Measurements from ENCODE around the gene TGFBR1.
"Not testable (repeated sequence)": the region's sequence is repeated elsewhere in the genome, so short reads cannot be mapped to it uniquely, and the experiment has no call there.

Gene TGFBR1

GRCh38 chr9:99190597-99191283 is 85.8 kb downstream of the TGFBR1 start:
- Mint-ChIP-seq H3K27ac (peak overlapping the region in 1 of 2 donors; percentile 41), H3K27me3 (peaks cover 23% of the 10 kb centered on the region), H3K4me3 (no peak overlapping the region), H3K4me1 (peaks cover 21% of the 10 kb centered on the region), H3K9me3 (no peaks in the 10 kb centered on the region)
- ATAC-seq (no peak), DNase-seq (no peak)

GRCh38 chr9:99192786-99193465 is 88.0 kb downstream of the TGFBR1 start:
- DNase-seq (no peak), ATAC-seq (peak; percentile 73)
- peaks cover 22% of the 10 kb centered on the region for H3K4me1 Mint-ChIP-seq
- peak overlapping the region in 1 of 2 donors; percentile 52 for H3K27ac Mint-ChIP-seq
- peaks cover 23% of the 10 kb centered on the region for H3K27me3 Mint-ChIP-seq
- H3K4me3 Mint-ChIP-seq = peak overlapping the region in 1 of 2 donors; percentile 30
- no peaks in the 10 kb centered on the region for H3K9me3 Mint-ChIP-seq

GRCh38 chr9:99193466-99193821 is 88.5 kb downstream of the TGFBR1 start:
- H3K27me3 Mint-ChIP-seq = peaks cover 19% of the 10 kb centered on the region
- DNase-seq (no peak), ATAC-seq (peak; percentile 93)
- peak overlapping the region in 1 of 2 donors; percentile 52 for H3K27ac Mint-ChIP-seq
- no peaks in the 10 kb centered on the region for H3K9me3 Mint-ChIP-seq
- H3K4me3 Mint-ChIP-seq = peak overlapping the region in 1 of 2 donors; percentile 30
- peaks cover 22% of the 10 kb centered on the region for H3K4me1 Mint-ChIP-seq

GRCh38 chr9:99196484-99196883 is 91.6 kb downstream of the TGFBR1 start:
- H3K27ac Mint-ChIP-seq, H3K4me3 Mint-ChIP-seq, ATAC-seq, H3K9me3 Mint-ChIP-seq, H3K27me3 Mint-ChIP-seq, DNase-seq: not testable (repeated sequence)
- H3K4me1 Mint-ChIP-seq = peaks cover 22% of the 10 kb centered on the region

- ATAC-seq = no peak
Observed at GRCh38 chr9:99197124-99197630, 92.3 kb downstream of the TGFBR1 start.

GRCh38 chr9:99197987-99198386 is 93.1 kb downstream of the TGFBR1 start:
- ATAC-seq = no peak
- Mint-ChIP-seq H3K4me3 (no peak overlapping the region), H3K27me3 (no peaks in the 10 kb centered on the region), H3K4me1 (peaks cover 19% of the 10 kb centered on the region), H3K9me3 (no peaks in the 10 kb centered on the region), H3K27ac (no peak overlapping the region)
- no peak for DNase-seq

More at GRCh38 chr9:99197124-99197630, 92.3 kb downstream of the TGFBR1 start:
- peaks cover 22% of the 10 kb centered on the region for H3K4me1 Mint-ChIP-seq
- H3K4me3 Mint-ChIP-seq = no peak overlapping the region
- H3K9me3 Mint-ChIP-seq = no peaks in the 10 kb centered on the region
- no peaks in the 10 kb centered on the region for H3K27me3 Mint-ChIP-seq
- DNase-seq = no peak
- H3K27ac Mint-ChIP-seq = no peak overlapping the region

GRCh38 chr9:99199938-99200539 is 95.1 kb downstream of the TGFBR1 start:
- DNase-seq = no peak
- Mint-ChIP-seq H3K9me3 (no peaks in the 10 kb centered on the region), H3K4me1 (peaks cover 11% of the 10 kb centered on the region), H3K27me3 (no peaks in the 10 kb centered on the region), H3K4me3 (no peak overlapping the region), H3K27ac (no peak overlapping the region)
- ATAC-seq = no peak

GRCh38 chr9:99201603-99202002 is 96.7 kb downstream of the TGFBR1 start:
- Mint-ChIP-seq H3K27ac (no peak overlapping the region), H3K4me1 (peaks cover 3% of the 10 kb centered on the region), H3K4me3 (no peak overlapping the region), H3K27me3 (no peaks in the 10 kb centered on the region), H3K9me3 (peaks cover 1 to 5% of the 10 kb centered on the region in 2 donors)
- DNase-seq (no peak), ATAC-seq (no peak)
